AG09319 (cell line): ENCODE data around the gene SLC27A4.

Source experiments
- DNase-seq: peaks from one replicate; pipeline ENCODE4 v3.0.0-alpha.2; 2010; ENCODE audit warnings: low read depth; ENCODE audit errors: extremely low read depth
- TF ChIP-seq, protein P1 (sequence below): IDR thresholded peaks from 2 replicates; pipeline ENCODE4 v1.5.1; 2011; ENCODE audit warnings: low read depth, mild to moderate bottlenecking, inconsistent platforms, low read length, moderate library complexity

The SLC27A4 gene

DNA sequence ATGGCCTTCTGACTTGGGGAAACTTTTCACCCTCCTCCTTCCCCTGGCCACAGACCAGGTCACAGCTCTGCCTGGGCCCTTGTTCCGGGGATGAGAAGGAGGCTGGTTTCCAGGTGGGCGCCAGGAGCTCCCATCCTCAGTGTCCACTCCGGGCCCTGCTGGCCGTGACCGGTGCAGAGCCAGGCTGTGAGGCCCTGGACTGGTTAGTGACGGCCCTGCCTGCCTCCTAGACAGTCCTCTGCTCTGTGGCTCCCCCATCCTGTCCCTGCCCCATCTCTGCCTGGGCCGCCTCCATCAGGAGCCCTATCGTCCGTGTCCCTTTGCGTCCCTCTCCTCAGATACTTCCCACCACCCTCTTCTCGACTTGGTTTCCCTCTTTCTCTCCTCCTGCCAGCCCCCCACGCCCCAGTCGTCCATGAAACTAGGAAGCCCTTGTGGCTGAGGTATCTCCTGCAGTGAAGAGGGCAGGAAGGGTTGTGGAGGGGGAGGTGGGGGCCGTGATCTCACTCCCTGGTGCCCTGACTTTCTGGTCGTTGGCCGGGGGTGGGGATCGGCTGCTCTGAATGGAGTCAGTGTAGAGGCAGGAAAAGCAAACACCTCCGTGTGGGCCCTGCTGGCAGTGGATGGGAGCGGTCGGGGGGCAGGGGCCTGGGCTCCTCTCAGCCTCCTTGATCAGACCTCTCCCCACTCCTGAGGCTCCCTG is 64.9 kb downstream of the SLC27A4 start:
- no peak for DNase-seq
- TF ChIP-seq, protein P1, sequence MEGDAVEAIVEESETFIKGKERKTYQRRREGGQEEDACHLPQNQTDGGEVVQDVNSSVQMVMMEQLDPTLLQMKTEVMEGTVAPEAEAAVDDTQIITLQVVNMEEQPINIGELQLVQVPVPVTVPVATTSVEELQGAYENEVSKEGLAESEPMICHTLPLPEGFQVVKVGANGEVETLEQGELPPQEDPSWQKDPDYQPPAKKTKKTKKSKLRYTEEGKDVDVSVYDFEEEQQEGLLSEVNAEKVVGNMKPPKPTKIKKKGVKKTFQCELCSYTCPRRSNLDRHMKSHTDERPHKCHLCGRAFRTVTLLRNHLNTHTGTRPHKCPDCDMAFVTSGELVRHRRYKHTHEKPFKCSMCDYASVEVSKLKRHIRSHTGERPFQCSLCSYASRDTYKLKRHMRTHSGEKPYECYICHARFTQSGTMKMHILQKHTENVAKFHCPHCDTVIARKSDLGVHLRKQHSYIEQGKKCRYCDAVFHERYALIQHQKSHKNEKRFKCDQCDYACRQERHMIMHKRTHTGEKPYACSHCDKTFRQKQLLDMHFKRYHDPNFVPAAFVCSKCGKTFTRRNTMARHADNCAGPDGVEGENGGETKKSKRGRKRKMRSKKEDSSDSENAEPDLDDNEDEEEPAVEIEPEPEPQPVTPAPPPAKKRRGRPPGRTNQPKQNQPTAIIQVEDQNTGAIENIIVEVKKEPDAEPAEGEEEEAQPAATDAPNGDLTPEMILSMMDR = no peak

DNA sequence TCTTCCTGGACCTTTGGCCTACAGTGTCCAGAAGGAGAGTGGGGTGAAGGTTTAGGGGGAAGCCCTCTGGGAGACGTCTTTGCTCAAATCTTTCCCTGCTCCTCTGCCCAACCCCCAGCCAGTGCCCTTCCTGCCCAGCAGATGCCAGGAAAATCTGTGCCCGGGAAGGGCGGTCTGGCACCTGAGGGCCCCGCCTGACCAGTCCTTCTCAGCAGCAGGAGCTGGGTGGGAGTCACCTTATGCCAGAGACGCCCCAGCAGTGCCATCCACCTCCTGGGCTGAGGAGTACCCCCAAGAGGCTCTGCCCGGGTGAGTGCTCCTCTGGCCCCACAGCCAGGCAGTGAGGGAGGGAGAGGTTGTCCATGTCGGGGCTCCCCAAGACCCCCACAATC is 65.4 kb downstream of the SLC27A4 start:
- DNase-seq = no peak
- TF ChIP-seq, protein P1 = no peak

DNA sequence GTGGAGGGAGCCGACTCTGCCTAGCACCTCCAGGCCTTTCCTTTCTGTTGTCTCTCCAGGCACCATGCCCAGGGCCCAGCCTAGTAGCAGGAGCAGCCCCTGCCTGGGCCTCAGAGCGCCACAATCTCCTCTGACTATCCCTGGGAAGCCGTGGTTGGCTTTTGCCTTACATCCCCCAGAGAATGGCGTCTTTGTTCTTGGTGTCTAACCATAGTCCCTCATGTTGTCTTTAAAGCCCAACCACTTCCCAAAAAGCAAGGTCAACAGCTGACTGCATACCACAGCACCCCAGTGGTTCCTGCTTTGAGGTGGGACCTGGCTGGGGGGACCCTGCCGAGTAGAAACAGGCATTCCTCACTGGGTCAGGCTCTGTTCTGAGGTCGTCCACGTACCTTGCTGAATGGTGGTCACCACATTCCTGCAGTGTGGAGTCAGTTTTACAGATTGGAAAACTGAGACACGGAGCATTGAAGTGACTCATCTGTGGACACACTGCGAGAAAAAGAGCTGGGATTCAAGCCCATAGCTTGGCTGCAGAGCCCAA is 66.6 kb downstream of the SLC27A4 start:
- TF ChIP-seq, protein P1 = no peak
- no peak for DNase-seq

DNA sequence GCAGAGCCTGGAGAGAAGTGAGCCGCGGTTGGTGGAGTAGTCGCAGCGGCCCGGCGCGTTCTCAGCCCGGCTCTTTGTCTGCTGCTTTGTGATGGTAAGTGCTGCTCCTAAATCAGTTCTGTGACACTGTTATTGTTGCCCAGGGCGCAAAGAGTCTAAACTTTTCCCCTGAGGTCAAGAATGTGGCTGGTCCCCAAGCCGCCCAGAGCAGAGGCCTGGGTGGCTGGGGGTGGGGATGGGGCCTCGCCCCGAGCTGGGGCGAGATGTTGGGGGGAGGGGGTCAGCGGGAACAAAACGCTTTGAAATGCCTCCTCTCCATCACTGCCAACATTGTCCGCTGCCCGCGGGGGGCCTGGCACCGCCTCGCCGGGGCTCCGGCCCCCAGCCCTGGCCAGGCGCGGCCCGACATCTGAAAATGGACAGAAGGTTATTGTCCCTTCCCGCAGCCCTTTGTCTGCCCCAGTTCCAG is 68.7 kb downstream of the SLC27A4 start:
- TF ChIP-seq, protein P1 = no peak
- no peak for DNase-seq

DNA sequence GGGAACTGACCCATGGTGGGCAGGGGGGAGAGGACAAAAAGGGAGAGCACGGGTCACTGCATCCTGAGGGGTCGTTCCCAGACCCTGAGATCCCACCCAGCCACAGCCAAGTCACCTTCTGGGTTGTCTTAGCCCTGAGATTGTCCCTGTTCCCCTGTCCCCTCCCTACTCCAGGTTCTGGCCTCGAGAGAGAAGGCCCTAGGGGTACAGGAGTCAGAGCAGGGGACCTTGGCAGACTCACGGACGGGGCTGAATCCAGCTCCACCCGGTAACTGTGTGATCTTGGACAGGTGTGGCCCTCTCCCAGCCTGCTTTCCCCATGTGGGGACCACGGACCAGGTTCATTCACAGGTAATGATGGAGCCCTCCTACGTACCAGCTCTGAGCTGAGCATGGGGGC is 69.1 kb downstream of the SLC27A4 start:
- no peak for DNase-seq
- TF ChIP-seq, protein P1 = no peak

DNA sequence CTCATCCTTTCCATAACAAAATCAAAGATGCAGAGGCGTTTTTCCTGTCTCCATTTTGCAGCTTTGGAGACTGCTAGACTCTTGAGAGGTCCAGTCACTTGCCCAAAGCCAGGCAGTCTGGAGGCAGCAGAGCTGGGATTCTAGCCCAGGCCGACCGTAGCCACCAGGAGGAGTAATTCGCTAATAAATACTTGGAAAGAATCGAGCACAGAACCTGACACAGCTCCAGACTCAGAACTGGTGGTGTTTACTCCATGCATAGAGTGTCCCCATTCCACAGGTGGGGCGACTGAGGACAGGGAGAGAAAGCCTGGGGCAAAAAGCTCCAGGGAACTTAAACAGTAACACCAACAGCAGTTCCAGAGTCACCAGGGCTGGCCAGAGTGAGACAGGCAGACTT is 69.7 kb downstream of the SLC27A4 start:
- TF ChIP-seq, protein P1 = peak; percentile 15
- DNase-seq = no peak
